Lower leg skin (tissue), 3 donors: Measurements from ENCODE around the gene CBLN3.

Source experiments
- POLR2A ChIP-seq, 2 donors: fragments of 450-650 bp; IDR thresholded peaks; one replicate each; pipeline ENCODE4 v1.6.1; 2016 to 2017; ENCODE audit warnings: antibody characterized with exemption in 2 of 2, mild to moderate bottlenecking in 1 of 2, moderate library complexity in 1 of 2
- TF ChIP-seq, protein P1 (sequence below), 3 donors: fragments of 450-650 bp; IDR thresholded peaks; one replicate each; pipeline ENCODE4 v1.5.1; 2016; ENCODE audit warnings: antibody characterized with exemption in 3 of 3, mild to moderate bottlenecking in 3 of 3, moderate library complexity in 2 of 3

- TF ChIP-seq, protein P1, sequence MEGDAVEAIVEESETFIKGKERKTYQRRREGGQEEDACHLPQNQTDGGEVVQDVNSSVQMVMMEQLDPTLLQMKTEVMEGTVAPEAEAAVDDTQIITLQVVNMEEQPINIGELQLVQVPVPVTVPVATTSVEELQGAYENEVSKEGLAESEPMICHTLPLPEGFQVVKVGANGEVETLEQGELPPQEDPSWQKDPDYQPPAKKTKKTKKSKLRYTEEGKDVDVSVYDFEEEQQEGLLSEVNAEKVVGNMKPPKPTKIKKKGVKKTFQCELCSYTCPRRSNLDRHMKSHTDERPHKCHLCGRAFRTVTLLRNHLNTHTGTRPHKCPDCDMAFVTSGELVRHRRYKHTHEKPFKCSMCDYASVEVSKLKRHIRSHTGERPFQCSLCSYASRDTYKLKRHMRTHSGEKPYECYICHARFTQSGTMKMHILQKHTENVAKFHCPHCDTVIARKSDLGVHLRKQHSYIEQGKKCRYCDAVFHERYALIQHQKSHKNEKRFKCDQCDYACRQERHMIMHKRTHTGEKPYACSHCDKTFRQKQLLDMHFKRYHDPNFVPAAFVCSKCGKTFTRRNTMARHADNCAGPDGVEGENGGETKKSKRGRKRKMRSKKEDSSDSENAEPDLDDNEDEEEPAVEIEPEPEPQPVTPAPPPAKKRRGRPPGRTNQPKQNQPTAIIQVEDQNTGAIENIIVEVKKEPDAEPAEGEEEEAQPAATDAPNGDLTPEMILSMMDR (IDR thresholded peaks at IDR 0.05) = no peak
- no peak for TF ChIP-seq POLR2A (IDR thresholded peaks at IDR 0.05)
Observed at GRCh38 chr14:24398293-24398652, 31.2 kb downstream of the CBLN3 start.
